Measurements from ENCODE around the gene TMEM80.
"Not testable (repeated sequence)": the region's sequence is repeated elsewhere in the genome, so short reads cannot be mapped to it uniquely, and the experiment has no call there.

The TMEM80 gene

DNA sequence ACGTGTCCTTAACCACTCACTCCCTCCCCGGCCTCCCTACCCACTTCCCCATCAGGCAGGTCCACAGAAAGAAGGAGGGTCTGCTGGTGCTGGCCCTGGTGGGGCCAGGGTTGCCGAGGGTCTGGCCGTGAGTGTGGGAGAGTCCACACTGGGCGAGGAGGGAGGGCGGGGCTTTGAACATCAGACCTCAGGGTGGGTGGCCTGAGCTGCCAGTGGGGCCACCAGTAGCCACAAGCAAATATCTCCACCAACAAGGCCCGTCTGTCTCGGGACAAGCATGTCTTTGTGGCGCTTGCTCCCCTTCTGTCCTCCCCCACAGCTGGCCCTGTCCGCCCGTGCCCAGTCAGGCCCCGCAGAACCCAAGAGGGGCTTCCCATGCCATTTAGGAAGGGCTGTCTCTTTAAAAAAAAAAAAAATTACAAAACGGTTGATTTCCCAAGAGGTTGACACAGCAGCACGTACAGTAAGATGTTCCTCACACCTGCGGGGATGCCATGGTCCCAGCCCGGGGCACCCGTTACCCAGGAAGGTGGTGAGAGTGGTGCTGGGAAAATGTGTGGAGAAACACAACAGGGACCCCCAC, 34.0 kb downstream of the TMEM80 start:
- Histone ChIP-seq H3K4me1 (peaks cover 0 to 43% (median 31%) of the 10 kb centered on the region in 4 donors), H3K27ac (no peak overlapping the region), H3K27me3 (peaks cover 0 to 61% of the 10 kb centered on the region in 2 donors), H3K36me3 (peaks cover 0 to 5% (median 0%) of the 10 kb centered on the region in 3 donors), H3K9me3 (no peaks in the 10 kb centered on the region), H3K4me3 (no peak overlapping the region)
- TF ChIP-seq, protein P1, sequence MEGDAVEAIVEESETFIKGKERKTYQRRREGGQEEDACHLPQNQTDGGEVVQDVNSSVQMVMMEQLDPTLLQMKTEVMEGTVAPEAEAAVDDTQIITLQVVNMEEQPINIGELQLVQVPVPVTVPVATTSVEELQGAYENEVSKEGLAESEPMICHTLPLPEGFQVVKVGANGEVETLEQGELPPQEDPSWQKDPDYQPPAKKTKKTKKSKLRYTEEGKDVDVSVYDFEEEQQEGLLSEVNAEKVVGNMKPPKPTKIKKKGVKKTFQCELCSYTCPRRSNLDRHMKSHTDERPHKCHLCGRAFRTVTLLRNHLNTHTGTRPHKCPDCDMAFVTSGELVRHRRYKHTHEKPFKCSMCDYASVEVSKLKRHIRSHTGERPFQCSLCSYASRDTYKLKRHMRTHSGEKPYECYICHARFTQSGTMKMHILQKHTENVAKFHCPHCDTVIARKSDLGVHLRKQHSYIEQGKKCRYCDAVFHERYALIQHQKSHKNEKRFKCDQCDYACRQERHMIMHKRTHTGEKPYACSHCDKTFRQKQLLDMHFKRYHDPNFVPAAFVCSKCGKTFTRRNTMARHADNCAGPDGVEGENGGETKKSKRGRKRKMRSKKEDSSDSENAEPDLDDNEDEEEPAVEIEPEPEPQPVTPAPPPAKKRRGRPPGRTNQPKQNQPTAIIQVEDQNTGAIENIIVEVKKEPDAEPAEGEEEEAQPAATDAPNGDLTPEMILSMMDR (IDR thresholded peaks at IDR 0.05) = no peak
- no peak for DNase-seq
- intact Hi-C loops (cut with DNase I; ENCODE audit: low total_unique reads) = loop anchor here (2.0 kb wide), 1 partner anchor 175 kb away; no protein-coding TSS in a partner anchor

DNA sequence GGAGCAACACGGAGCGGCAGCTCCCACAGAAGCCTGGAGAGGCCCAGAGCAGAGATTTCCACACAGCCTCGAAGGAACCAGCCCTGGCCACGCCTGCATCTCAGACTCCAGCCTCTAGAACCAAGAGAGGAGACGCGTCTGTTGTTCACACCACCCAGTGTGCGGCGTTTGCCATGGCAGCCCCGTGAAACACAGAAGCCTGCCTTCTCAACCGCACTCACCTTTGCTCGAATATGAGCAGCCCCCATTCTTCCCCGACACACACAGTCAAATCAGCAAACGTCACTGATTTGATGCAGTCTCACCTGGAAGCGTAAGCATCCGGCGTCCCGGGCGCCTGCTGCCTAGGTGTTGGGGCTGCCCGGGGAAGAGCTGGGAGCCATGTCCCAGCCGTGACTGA, 37.5 kb downstream of the TMEM80 start:
- no peak for DNase-seq
- TF ChIP-seq, protein P1 (IDR thresholded peaks at IDR 0.05) = no peak
- no peaks in the 10 kb centered on the region for H3K36me3 ChIP-seq
- H3K4me1 ChIP-seq = peaks cover 0 to 15% (median 8%) of the 10 kb centered on the region in 4 donors
- H3K27me3 ChIP-seq = peaks cover 0 to 51% of the 10 kb centered on the region in 2 donors
- H3K9me3 ChIP-seq = no peaks in the 10 kb centered on the region
- H3K4me3 ChIP-seq = no peak overlapping the region
- H3K27ac ChIP-seq = no peak overlapping the region
- intact Hi-C loops (cut with DNase I; ENCODE audit: low total_unique reads) = no loop called here

DNA sequence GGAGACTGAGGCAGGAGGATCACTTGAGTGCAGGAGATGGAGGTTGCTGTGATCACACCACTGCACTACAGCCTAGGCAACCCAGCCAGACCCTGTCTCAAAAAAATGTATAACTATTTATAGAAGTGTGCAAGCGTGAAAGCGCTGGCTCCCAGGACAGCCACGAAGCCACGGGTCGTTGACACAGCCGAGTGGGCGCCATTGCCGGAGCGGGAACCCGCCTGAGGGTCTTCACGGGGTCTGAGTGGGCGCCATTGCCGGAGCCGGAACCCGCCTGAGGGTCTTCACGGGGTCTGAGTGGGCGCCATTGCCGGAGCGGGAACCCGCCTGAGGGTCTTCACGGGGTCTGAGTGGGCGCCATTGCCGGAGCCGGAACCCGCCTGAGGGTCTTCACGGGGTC, 38.9 kb downstream of the TMEM80 start:
- intact Hi-C loops (cut with DNase I; ENCODE audit: low total_unique reads); H3K4me3 ChIP-seq; H3K4me1 ChIP-seq; H3K9me3 ChIP-seq; H3K36me3 ChIP-seq; H3K27ac ChIP-seq; DNase-seq: not testable (repeated sequence)
- H3K27me3 ChIP-seq = peaks cover 0 to 52% of the 10 kb centered on the region in 2 donors

DNA sequence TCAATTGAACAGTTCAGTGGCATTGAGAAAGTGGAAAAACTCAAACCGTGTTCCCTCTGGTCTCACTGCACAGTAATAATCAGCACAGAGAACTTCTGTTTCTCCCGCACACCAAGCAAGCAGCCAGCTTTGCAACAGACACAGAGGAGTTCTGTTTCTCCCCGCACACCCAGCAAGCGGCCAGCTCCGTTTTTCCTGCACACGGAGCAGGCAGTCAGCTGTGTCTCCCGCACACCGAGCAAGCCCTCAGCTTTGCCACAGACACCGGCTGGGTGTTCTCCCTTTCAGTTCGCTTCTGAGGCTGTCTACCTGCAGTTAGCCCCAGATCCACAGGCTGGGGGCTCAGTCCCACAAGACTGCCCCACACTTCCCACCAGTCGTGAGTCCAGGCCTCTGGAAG, 41.8 kb downstream of the TMEM80 start:
- Histone ChIP-seq H3K36me3 (no peaks in the 10 kb centered on the region), H3K27me3 (peaks cover 0 to 39% of the 10 kb centered on the region in 2 donors), H3K27ac (no peak overlapping the region), H3K4me3 (no peak overlapping the region), H3K9me3 (no peaks in the 10 kb centered on the region), H3K4me1 (no peaks in the 10 kb centered on the region)
- intact Hi-C loops (cut with DNase I; ENCODE audit: low total_unique reads) = no loop called here
- DNase-seq = no peak
- TF ChIP-seq, protein P1 (IDR thresholded peaks at IDR 0.05) = no peak

DNA sequence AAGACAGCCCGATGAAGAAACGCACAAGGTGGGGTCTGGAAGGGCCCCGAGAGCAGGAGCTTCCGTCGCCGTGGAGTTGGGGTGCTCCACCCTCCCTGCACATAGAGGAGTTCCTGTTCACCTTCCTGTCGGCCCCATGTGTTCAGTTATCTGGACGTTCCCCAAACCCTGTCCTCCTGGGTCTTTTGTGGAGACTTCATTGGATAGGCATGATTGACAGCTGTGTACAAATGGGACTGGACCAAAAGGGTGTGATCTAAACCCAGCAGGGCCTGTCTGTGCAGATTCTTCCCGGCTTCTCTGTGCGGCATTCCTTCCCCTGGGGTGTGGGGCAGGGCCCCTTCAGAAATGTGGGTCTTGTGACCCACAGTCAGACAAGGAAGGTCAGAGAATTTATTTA, 42.3 kb downstream of the TMEM80 start:
- intact Hi-C loops (cut with DNase I; ENCODE audit: low total_unique reads); H3K27ac ChIP-seq; H3K4me1 ChIP-seq; H3K9me3 ChIP-seq; H3K36me3 ChIP-seq; H3K4me3 ChIP-seq; DNase-seq: not testable (repeated sequence)
- peaks cover 0 to 34% of the 10 kb centered on the region in 2 donors for H3K27me3 ChIP-seq

DNA sequence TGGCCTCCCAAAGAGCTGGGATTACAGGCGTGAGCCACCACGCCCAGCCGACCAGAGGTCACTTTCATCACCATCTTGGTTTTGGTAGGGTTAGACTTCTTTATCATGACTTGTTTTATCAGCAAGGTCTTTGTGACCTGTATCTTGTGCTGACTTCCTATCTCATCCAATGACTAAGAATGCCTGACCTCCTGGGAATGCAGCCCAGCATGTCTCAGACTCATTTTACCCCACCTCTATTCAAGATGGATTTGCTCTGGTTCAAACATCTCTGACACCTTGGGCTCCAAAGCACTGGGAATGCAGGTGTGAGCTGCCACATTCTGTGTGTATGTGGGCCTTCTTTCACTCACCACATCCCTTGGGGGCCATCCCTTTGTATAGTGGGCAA, 46.5 kb downstream of the TMEM80 start:
- H3K27ac ChIP-seq = no peak overlapping the region
- intact Hi-C loops (cut with DNase I; ENCODE audit: low total_unique reads) = no loop called here
- no peak for DNase-seq
- TF ChIP-seq, protein P1 (IDR thresholded peaks at IDR 0.05) = no peak
- H3K4me3 ChIP-seq = no peak overlapping the region
- peaks cover 0 to 12% of the 10 kb centered on the region in 2 donors for H3K27me3 ChIP-seq
- H3K4me1 ChIP-seq = peaks cover 0 to 9% (median 6%) of the 10 kb centered on the region in 4 donors
- no peaks in the 10 kb centered on the region for H3K36me3 ChIP-seq
- H3K9me3 ChIP-seq = no peaks in the 10 kb centered on the region

All from tibial artery (tissue), 4 donors.